Measurements from ENCODE around the gene GNAI1.

Gene GNAI1
- 0.28 to 0.48 reads per million in 2 donors for total RNA-seq

- no peak for DNase-seq
Observed at GRCh38 chr7:80134536-80135308, at the start of gene GNAI1. Gene GNAI1 (plus strand): TSS chr7:80134831. CDS start chr7:80135161, 330 bp downstream.

- no peak for DNase-seq
Observed at GRCh38 chr7:80087051-80087770, 47.4 kb upstream of the GNAI1 start.

- no peak for DNase-seq
Observed at GRCh38 chr7:80087771-80088170, 46.9 kb upstream of the GNAI1 start.

GRCh38 chr7:80088705-80089104 lies 45.9 kb upstream of the GNAI1 start:
- DNase-seq, result no peak

- DNase-seq, result no peak
Observed at GRCh38 chr7:80089366-80089765, 45.3 kb upstream of the GNAI1 start.

- no peak for DNase-seq
Observed at GRCh38 chr7:80093349-80093748, 41.3 kb upstream of the GNAI1 start.

- no peak for DNase-seq
Observed at GRCh38 chr7:80095545-80095944, 39.1 kb upstream of the GNAI1 start.

- DNase-seq, result no peak
Observed at GRCh38 chr7:80097756-80098155, 36.9 kb upstream of the GNAI1 start.

- DNase-seq, result no peak
Observed at GRCh38 chr7:80098795-80099194, 35.8 kb upstream of the GNAI1 start.

- DNase-seq, result no peak
Observed at GRCh38 chr7:80100254-80100653, 34.4 kb upstream of the GNAI1 start.

GRCh38 chr7:80105701-80106408 lies 28.8 kb upstream of the GNAI1 start:
- no peak for DNase-seq

- DNase-seq, result no peak
Observed at GRCh38 chr7:80106498-80107113, 28.0 kb upstream of the GNAI1 start.

GRCh38 chr7:80107278-80107677 lies 27.4 kb upstream of the GNAI1 start:
- DNase-seq, result no peak

- DNase-seq, result no peak
Observed at GRCh38 chr7:80110376-80110775, 24.3 kb upstream of the GNAI1 start.

- no peak for DNase-seq
Observed at GRCh38 chr7:80114159-80114558, 20.5 kb upstream of the GNAI1 start.

GRCh38 chr7:80124526-80125264 lies 9.9 kb upstream of the GNAI1 start:
- DNase-seq, result no peak

- no peak for DNase-seq
Observed at GRCh38 chr7:80127412-80128160, 7.0 kb upstream of the GNAI1 start.

GRCh38 chr7:80128918-80129317 lies 5.7 kb upstream of the GNAI1 start:
- no peak for DNase-seq

- DNase-seq, result no peak
Observed at GRCh38 chr7:80129785-80130184, 4.8 kb upstream of the GNAI1 start.

GRCh38 chr7:80131675-80132435 lies 2.8 kb upstream of the GNAI1 start:
- DNase-seq, result no peak

- no peak for DNase-seq
Observed at GRCh38 chr7:80132594-80132993, 2.0 kb upstream of the GNAI1 start.
